Retinal pigment epithelial cell (primary cell): Measurements from ENCODE around the gene LAMB3.

Experiments
- DNase-seq: peaks from one replicate; pipeline ENCODE4 v3.0.0-alpha.2; 2010; ENCODE audit warnings: low read depth
- H3K4me3 ChIP-seq: 2 replicates; pipeline ENCODE4 v1.5.1; 2011; ENCODE audit warnings: mild to moderate bottlenecking, low read length, control low read depth, moderate library complexity
- CTCF ChIP-seq: conservative IDR thresholded peaks from 2 replicates; pipeline ENCODE4 v1.5.1; 2011; ENCODE audit warnings: low read depth, low read length, control low read depth, inconsistent platforms

LAMB3 gene

GRCh38 chr1:209586221-209586740, 65.9 kb downstream of the LAMB3 start:
- no peak for TF ChIP-seq CTCF
- DNase-seq = no peak
- H3K4me3 ChIP-seq = no peak overlapping the region

GRCh38 chr1:209585672-209586071, 66.6 kb downstream of the LAMB3 start:
- H3K4me3 ChIP-seq = no peak overlapping the region
- no peak for DNase-seq
- TF ChIP-seq CTCF = no peak

GRCh38 chr1:209585197-209585596, 67.0 kb downstream of the LAMB3 start:
- TF ChIP-seq CTCF = no peak
- H3K4me3 ChIP-seq = no peak overlapping the region

GRCh38 chr1:209584231-209584672, 68.0 kb downstream of the LAMB3 start:
- no peak for DNase-seq
- TF ChIP-seq CTCF = no peak
- H3K4me3 ChIP-seq = no peak overlapping the region

More at GRCh38 chr1:209585197-209585596, 67.0 kb downstream of the LAMB3 start:
- DNase-seq = no peak

- TF ChIP-seq CTCF = no peak
- peak within 1 kb of the TSS; percentile 11 for H3K4me3 ChIP-seq
- peak; percentile 43 for DNase-seq
Measured at GRCh38 chr1:209583408-209583807, 68.8 kb downstream of the LAMB3 start, which contains the start of gene CAMK1G. TSS of gene CAMK1G (plus strand) at chr1:209583714. CDS start at chr1:209594984, 11,270 bp downstream.

- H3K4me3 ChIP-seq = no peak overlapping the region
- no peak for TF ChIP-seq CTCF
- no peak for DNase-seq
Measured at GRCh38 chr1:209580577-209580976, 71.6 kb downstream of the LAMB3 start.

GRCh38 chr1:209577346-209577745, 74.9 kb downstream of the LAMB3 start:
- DNase-seq = no peak
- TF ChIP-seq CTCF = no peak
- no peak overlapping the region for H3K4me3 ChIP-seq
